ENCODE measurements around the gene ANXA3.

ANXA3 gene

DNA sequence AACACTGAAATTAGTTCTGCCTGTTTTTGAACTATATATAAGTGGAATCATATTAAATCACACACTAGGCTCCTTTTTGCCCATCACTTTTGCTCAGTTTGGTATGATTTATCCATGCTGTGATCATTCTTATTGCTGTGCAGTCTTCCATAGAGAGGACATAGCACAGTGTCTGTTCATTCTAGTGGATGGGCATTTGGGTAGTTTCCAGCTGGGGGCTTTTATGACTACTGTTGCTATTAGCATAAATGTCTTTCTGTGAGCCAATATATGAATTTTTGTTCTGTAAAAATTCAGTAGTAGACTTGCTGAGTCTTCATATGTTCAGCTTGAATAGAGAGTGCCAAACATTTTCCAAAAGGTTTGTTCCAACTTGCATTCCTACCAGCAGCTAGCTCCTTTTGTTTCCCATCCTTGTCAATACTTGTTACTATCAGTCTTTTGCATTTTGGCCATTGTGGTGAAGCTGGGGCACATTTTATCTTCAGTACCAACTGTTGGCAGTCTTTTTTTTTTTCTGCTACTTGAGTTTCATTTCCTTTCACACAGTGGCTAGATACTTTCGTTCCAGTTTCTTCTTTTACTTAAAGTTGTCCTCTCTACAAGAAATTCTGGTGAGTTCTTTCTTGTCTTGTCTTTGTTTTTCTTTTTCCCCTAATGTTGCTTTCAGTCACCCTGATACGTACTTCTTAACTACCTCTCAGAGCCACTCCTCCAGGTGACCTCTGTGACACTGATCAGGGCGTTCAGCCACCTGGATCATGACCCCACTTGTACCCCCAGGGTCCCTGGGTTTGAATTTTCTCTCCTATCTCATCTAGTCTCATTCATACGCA lies 87.0 kb downstream of the ANXA3 start:
- Histone ChIP-seq H3K36me3 (no peaks in the 10 kb centered on the region), H3K27me3 (no peaks in the 10 kb centered on the region), H3K27ac (peak overlapping the region; percentile 39; the same call in 1 of the 2 replicates), H4K20me1 (no peaks in the 10 kb centered on the region), H3K9ac (no peak overlapping the region), H3K4me3 (no peak overlapping the region), H3K9me3 (no peaks in the 10 kb centered on the region; the same call in 1 of the 2 replicates), H3K4me1 (peaks cover 13% of the 10 kb centered on the region), H3K4me2 (peak overlapping the region; percentile 42)
- no peak for TF ChIP-seq Cebpa-rat (IDR thresholded peaks at IDR 0.05)

DNA sequence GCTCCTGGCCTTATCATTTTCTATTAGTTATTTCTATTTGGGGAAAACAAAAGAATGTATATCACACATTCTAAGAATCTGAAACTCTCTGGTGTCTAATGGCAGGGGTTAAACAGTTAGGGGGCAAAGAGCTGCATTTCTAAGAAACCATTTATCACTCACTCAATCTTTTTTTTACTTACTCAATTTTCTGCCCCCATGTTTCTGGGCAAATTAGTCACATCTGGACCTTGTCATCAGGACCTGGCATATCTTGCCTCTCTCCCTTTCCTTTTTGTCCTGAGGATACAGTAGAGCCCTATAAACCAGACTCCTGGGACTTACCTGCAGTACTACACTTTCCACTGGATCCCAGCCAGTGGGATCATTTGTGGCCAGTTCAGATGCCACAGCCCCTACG lies 89.1 kb downstream of the ANXA3 start:
- H3K4me3 ChIP-seq, result no peak overlapping the region
- no peaks in the 10 kb centered on the region for H3K9me3 ChIP-seq
- no peak for TF ChIP-seq Cebpa-rat (IDR thresholded peaks at IDR 0.05)
- no peaks in the 10 kb centered on the region for H3K27me3 ChIP-seq
- H3K4me2 ChIP-seq, result no peak overlapping the region
- peaks cover 13% of the 10 kb centered on the region for H3K4me1 ChIP-seq
- H3K9ac ChIP-seq, result no peak overlapping the region
- H3K36me3 ChIP-seq, result no peaks in the 10 kb centered on the region
- H3K27ac ChIP-seq, result no peak overlapping the region
- H4K20me1 ChIP-seq, result no peaks in the 10 kb centered on the region

DNA sequence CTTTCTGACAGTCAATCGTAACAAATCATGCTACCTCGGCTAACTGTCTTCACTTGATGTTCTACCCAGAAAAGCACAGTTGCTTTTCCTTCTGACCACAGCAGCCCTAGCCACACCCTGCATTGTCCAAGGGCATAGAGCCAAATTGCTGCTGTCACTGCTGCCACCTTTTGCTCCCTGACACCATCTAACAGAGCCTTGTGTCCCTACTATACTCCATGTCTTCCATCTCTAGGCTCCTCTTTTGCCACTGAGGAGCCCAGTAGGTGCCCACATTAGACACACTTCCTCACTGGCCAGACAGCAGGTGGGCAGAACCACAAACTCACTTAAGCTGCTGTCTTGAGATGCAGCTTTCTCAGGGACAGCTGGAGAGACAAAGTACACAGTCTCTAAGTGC lies 91.4 kb downstream of the ANXA3 start:
- no peaks in the 10 kb centered on the region for H3K9me3 ChIP-seq
- H3K4me1 ChIP-seq, result peaks cover 20% of the 10 kb centered on the region
- H3K4me3 ChIP-seq, result no peak overlapping the region
- H3K4me2 ChIP-seq, result no peak overlapping the region
- no peak for TF ChIP-seq Cebpa-rat (IDR thresholded peaks at IDR 0.05)
- no peak overlapping the region for H3K9ac ChIP-seq
- H3K27ac ChIP-seq, result no peak overlapping the region
- no peaks in the 10 kb centered on the region for H4K20me1 ChIP-seq
- no peaks in the 10 kb centered on the region for H3K27me3 ChIP-seq
- no peaks in the 10 kb centered on the region for H3K36me3 ChIP-seq

DNA sequence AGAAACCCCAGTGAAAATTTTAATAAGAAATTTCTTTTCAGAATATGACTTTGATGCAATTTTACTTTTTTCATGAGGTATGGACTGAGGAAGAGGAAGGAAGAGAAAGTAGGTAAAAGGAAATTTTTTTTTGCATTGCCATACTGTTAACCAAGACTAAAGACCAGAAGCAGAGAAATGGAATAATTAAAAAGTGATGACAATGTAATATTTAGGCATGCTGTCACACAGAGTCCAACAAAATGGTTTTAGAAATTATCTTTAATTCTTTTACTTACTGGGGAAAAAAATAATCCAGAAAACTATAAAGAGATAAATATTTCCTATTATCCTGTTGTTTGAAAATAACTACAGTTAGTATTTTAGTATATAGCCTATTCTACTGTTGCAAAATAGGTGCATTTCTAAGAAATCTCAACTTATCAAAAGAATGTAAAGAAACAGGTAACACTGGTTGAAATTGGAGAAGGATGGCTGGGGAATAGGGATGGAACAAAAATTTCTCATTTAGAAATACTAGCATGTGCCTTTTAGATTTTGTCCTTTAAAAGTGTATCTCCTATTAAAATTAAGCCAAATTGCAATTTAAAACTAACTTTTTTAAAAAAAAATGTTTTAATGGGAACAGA lies 92.6 kb downstream of the ANXA3 start:
- no peaks in the 10 kb centered on the region for H3K36me3 ChIP-seq
- H3K4me2 ChIP-seq, result no peak overlapping the region
- H3K4me1 ChIP-seq, result peaks cover 9% of the 10 kb centered on the region; the same call in 1 of the 2 replicates
- no peaks in the 10 kb centered on the region for H3K27me3 ChIP-seq
- no peak for TF ChIP-seq Cebpa-rat (IDR thresholded peaks at IDR 0.05)
- no peak overlapping the region for H3K27ac ChIP-seq
- no peaks in the 10 kb centered on the region for H4K20me1 ChIP-seq
- H3K4me3 ChIP-seq, result no peak overlapping the region
- H3K9ac ChIP-seq, result no peak overlapping the region
- H3K9me3 ChIP-seq, result no peaks in the 10 kb centered on the region

DNA sequence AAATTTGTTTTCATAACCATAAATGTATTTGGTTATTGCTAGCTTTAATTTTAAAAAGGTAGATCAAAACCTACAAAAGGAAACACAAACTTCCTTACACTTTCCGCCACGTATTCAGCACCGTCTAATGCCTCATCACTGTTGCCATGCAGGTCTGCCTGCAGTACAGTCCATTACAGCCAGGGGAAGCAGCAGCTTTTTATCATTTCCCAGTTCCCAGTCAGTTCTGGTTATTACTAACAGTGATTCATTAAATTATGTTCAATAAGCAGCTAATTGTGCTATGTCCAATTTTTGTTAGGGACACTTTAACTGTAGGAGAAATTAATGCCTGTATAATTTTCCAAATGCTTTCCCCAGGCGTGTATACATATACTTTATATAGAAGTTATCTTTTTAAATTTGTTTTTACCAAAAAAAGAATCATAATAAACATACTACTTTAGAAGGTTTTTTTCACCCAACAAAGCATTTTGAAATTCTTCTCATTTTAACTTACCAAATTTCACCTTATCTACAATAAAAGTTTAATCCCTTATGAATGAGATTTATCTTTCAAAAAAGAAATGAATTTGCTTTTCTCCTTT lies 93.3 kb downstream of the ANXA3 start:
- Histone ChIP-seq H3K4me2 (no peak overlapping the region), H3K27ac (no peak overlapping the region), H4K20me1 (no peaks in the 10 kb centered on the region), H3K9ac (no peak overlapping the region), H3K36me3 (no peaks in the 10 kb centered on the region), H3K4me3 (no peak overlapping the region), H3K9me3 (no peaks in the 10 kb centered on the region), H3K4me1 (0 out of 2 replicates have a peak, but pooled peaks cover 8% of the 10 kb centered on the region), H3K27me3 (no peaks in the 10 kb centered on the region)
- no peak for TF ChIP-seq Cebpa-rat (IDR thresholded peaks at IDR 0.05)

DNA sequence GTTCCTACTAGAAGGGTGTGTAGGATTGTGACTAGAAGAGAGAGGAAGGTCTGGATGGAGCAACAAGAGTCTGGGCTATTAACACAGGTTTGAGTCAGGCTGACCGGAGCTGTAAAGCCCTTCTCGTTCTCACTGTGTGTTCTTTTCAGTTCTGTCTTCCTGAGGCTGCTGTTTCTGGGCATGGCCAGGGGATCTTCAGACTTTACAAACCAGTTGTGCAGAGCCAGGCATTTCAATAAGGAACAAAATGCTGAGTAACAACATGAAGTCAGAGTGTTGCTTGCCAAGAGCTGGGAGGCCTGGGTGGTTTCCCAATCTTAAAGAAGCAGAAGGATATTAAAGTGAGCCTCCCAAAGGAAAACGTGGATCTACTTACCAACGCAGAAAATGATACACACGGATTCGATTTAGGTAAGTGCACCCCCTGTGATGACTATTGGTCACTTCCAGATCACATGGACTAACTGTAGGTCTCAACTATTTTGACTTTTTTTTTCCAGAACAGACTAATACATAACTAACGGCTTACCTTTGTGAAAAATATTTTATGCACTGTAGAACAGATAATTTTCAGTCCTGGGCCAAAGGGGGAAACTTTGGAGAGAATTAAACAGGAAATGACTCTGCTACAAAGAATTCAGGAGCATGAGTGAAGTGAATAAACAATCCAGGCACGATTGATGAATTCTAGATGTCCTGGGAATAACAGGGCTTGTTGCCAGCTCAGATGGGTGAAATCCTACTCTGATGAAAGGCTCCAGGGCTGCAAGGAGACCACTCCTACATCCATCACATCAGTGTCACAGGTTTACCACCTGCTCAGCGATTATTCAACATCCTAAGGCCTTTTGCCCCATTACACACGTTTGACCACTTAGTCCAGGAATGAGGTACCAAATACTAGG lies 94.5 kb downstream of the ANXA3 start:
- H3K4me3 ChIP-seq, result no peak overlapping the region
- H3K27me3 ChIP-seq, result no peaks in the 10 kb centered on the region
- H3K4me1 ChIP-seq, result peaks cover 12% of the 10 kb centered on the region; the same call in 1 of the 2 replicates
- TF ChIP-seq Cebpa-rat (IDR thresholded peaks at IDR 0.05), result no peak
- no peaks in the 10 kb centered on the region for H3K9me3 ChIP-seq
- no peak overlapping the region for H3K9ac ChIP-seq
- no peaks in the 10 kb centered on the region for H4K20me1 ChIP-seq
- no peak overlapping the region for H3K4me2 ChIP-seq
- H3K36me3 ChIP-seq, result no peaks in the 10 kb centered on the region
- no peak overlapping the region for H3K27ac ChIP-seq

DNA sequence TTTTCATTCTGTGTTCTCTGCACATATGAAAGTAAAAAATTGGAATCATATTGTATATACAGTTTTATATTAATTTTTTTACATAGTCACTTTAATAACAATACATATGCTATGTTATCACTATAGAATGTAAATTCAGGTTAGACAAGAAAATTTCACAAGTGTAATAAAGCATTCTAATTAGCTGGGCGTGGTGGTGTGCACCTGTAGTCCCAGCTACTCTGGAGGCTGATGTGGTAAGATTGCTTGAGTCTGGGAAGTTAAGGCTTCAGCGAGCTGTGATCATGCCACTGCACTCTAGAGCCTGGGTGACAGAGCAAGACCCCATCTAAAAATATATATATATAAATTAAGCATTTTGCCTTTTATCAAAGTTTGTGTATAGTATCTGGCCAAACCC lies 95.7 kb downstream of the ANXA3 start:
- Histone ChIP-seq H3K4me3 (no peak overlapping the region), H4K20me1 (no peaks in the 10 kb centered on the region), H3K4me2 (no peak overlapping the region), H3K27me3 (no peaks in the 10 kb centered on the region), H3K36me3 (no peaks in the 10 kb centered on the region), H3K4me1 (peaks cover 15% of the 10 kb centered on the region), H3K27ac (no peak overlapping the region), H3K9ac (no peak overlapping the region), H3K9me3 (no peaks in the 10 kb centered on the region)
- no peak for TF ChIP-seq Cebpa-rat (IDR thresholded peaks at IDR 0.05)

DNA sequence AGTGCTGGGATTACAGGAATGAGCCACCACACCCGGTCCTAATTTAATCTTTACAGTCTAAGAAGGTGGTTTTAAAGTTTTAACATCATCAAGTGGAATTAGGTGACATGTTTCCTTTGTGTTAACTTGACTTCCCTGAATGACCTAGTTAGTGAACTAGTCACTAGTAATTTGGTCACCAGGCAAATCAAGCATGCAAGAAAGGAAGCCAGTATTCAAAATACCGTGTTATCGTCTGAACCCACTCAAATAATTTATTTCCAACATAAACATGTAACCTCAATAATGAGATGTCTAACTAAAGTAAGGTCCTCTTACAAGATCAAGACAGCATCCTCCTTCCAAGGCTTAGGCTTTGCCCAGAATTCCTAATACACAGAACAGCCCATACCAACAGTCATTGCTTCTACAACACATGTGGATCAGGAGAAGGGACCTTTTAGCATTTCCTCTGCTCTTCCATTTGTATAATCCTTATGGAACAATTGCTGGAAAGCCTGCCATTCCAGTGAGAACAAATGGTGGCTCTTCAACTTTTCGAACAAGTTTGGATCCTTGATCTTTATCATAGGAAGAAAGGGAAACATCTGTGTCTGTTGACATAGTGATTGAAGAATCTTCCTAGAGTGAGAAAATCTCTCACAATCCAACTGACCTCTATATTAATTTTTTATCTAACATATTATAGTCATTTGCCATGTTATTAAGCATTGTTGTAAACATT lies 97.2 kb downstream of the ANXA3 start:
- no peak for TF ChIP-seq Cebpa-rat (IDR thresholded peaks at IDR 0.05)
- H3K27ac ChIP-seq, result no peak overlapping the region
- no peaks in the 10 kb centered on the region for H3K36me3 ChIP-seq
- peaks cover 20% of the 10 kb centered on the region for H3K4me1 ChIP-seq
- H3K27me3 ChIP-seq, result no peaks in the 10 kb centered on the region
- no peaks in the 10 kb centered on the region for H4K20me1 ChIP-seq
- H3K9ac ChIP-seq, result no peak overlapping the region
- H3K4me3 ChIP-seq, result no peak overlapping the region
- no peak overlapping the region for H3K4me2 ChIP-seq
- H3K9me3 ChIP-seq, result no peaks in the 10 kb centered on the region

All from BLaER1 (cell line).